ENCODE measurements around the gene SLCO4A1. TPM values are rescaled to one million over a fixed set of nuclear protein-coding genes. Genes with fewer than 3 reads are reported as not detected.
"Not testable (repeated sequence)": the region's sequence is repeated elsewhere in the genome, so short reads cannot be mapped to it uniquely, and the experiment has no call there.

Gene SLCO4A1
- polyA plus RNA-seq, 3 donors = 3.3 to 4.4 (median 3.5) TPM

DNA sequence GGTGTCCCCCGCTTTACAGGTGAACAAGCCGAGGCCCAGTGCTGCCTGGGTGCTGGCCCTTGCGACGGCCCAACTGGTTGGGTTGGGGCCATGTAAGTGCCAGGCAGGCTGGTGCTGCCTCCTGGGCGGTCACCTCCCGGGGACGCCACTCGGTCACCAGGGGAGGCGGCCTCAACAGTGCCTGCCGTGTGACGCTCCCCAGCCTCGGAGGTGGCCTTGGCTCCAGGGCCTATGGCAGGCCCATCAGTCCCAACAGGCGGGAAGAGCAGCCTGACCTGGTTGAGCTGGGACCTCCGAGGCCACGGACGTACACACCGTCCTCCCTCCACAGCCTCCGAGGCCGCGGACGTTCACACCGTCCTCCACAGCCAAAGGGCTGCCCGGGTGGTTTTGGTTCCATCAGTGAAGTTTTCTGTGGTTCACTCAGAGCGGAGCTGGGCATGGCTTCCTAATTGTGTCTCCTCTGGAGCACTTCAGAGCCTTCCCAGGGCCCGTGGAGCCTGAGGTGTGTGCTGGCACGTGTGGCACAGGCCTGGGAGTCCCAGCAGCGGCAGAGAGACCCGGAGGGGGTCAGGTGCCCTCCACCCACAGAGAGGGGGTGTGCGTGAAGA, 19.3 kb upstream of the SLCO4A1 start:
- no peak for DNase-seq

DNA sequence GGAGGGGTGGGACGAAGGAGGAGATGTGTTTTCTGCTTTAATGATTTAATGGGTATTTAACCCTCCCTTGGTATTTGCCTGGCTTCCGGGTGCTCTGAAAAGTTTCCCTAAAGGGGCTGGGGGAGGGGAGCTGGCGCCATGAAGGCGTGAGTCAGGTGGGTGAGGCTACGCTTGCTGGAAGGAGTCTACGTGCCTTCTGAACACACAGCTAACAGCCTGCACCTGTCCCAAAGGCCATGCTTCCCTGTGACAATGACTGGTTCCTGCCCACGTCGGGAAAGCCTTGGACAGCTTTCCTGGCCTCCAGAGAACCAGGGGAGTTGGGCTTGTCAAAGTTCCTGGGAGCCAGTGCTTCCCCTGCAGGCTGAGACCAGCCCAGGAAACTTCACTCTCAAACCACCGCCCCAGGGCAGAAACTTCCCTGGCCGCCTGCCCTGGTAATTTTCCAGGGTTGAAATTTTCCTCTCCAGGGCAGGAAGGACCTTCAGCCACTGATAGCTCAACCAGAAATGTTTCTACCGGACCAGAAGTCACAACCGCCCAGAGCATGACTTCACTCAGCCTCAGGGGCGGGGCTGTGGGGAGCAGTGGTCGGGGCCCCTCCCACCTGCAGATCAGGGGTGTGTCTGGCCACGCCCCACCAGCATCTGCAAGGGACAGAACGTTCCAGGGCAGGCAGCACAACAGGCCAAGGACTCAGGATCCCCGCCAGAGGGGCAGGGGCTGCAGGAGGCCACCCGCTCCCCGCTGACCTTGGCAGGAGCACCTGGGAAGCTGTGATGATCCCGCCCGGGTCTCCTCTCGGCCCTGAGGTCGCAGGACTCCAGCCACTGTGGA, 18.6 kb upstream of the SLCO4A1 start:
- peak; percentile 81 for DNase-seq

DNA sequence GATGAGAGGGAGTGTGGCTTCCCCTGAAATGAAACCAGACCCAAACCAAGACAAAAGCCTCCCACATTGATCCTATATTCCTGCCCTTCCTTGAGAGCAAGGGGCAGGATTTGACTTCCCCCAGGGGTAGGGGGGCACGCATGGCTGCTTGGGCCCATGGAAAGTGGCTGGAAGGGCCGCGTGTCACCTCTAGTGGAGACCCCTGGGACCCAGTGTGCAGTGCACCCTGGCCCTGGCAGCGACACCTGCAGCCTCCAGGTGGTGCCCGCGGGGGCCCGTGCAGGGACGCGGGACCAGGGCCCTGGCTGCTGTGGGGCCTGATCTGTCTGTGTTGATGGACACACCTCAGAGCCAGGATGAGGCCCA, 18.0 kb upstream of the SLCO4A1 start:
- no peak for DNase-seq

DNA sequence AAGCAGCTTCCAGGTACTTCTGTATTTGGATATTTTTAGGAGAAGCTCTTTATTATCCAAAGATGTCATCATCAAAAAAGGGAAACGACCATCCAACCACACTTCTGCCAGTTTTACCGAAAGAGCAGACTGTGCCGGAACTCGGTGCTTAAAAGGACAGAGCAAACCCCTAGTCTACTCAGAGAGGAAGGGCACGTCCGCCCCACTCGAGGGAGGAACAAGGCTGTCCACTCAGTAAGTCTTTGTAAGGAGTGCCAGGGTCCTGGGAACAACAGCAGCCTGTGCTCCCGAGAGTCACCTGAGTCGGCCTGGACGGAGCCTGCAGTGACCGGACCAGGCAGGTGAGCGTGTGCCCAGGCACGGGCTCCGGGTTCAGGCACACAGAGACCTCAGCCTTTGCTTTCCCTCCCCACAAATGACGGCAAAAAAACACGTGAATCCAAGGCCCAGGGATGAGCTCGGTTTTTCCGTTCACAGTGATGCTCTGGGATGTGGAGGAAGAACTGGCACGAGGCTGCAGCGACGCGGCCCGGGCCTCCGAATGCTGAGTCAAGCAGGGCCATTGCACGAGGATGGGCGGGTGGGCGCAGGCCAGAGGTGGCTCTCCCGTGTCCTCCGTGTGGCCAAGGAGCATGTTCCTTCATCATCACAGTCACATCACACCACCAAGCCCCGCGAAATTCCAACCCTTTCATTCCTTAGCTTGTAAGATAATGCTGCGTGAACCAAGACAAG, 17.4 kb upstream of the SLCO4A1 start:
- DNase-seq = no peak

DNA sequence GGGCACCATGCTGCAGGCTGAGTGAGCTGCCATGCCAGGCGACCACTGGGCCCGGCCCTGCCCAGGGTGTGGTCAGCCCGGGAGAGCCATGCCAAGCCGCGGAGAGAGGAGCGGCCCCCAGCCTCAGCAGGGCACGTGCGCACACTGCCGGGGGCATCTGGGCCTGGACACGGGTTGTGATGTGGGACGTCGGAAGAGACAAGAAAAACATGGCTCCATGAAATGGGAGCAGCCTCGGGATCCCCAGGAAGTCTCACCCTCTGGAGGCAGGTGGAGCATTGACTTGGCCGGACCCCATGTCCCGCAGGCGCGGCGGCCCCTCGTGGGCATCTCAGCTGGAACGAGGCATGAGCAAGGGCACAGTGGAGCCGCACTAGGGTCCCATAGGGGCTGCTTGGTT, 16.8 kb upstream of the SLCO4A1 start:
- DNase-seq = no peak

DNA sequence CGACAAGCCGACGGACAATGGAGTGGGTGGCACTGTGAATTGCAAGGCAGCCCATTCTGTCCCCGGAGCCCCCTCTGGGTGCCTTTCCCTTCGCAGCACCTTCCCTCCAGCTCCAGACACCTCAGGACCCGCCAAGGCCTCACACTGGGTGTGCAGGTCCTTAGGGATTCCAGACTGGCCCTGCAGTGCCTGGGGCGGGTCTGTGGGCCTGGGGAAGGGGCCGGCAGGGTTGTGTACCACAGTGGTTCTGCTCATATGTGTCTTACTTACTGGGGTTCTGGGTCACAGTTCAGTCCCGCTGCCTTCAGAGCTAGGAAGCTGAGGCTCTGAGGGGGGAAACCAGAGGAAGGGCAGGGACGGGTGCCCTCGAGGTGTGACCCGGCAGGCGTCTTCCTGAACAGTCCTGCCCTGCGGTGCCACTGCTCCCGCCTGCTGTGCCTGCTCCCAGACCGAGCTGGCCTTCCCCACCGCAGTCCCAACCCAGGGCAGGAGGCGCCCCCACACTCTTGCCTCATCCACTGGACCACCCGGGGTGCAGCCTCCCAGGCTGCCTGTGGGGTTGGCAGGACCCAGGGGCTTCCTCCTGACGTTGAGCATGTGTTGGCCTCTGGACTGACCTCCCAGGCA, 16.3 kb upstream of the SLCO4A1 start:
- no peak for DNase-seq

DNA sequence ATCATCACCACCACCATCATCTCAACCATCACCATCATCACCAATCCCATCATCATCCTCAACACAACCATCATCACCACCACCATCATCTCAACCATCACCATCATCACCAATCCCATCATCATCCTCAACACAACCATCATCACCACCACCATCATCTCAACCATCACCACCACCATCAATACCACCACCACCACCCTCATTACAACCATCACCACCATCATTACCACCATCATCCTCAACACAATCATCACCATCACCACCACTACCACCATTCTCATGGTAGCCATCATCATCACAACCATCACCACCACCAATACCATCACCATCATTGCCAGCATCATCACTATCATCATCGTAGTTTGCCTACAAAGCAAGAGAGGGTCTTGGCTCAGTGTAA, 14.9 kb upstream of the SLCO4A1 start:
- DNase-seq = not testable (repeated sequence)

DNA sequence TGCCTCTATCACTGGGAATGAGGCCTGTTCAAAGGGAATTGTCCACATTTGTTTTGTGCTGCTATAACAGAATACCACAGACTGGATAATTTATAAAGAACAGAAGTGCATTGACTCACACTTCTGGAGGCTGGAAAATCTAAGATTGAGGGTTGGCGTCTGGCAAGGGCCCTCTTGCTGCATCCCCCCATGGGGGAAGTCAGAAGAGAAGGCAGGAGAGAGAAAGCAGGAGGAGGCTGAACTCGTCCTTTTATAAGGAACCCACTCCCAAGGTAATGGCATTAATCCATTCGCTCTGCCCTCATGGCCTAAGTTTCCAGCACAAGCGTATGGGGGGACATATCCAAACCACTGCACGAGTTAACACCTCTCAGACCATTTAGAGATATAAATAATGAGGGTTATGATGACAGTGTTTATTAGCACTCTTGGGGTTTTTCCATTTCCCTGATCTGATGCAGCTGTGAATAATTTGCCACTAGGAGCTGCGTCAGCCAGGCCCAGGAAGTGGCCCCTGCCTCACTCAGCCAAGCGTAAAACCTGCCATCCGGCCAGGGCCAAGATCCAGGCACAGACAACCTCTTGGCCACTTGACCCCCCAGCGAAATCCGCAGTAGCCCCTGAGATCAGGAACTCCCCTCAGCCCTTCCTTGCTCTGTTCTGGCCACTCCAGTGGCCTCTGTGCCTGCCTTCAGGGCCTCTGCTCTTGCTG, 14.2 kb upstream of the SLCO4A1 start:
- DNase-seq = no peak

DNA sequence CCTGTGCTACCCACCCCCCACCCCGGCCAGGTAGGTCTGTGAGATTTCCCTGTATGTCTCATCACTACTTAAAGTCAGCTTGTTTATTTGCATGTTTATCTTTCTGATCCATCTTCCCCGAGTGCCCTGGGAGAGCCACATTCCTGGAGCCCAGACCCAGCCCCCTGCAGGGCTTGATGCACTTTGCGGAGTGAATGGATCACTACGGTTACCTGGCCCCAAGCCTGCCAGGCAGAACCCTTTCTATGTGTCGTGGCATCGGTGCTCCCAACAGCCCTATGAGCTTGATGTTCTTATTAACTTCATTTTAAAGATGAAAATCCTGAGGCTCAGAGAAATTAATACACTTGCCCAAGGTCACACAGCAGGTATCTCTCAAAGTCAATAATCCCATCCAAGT, 13.6 kb upstream of the SLCO4A1 start:
- DNase-seq = no peak

DNA sequence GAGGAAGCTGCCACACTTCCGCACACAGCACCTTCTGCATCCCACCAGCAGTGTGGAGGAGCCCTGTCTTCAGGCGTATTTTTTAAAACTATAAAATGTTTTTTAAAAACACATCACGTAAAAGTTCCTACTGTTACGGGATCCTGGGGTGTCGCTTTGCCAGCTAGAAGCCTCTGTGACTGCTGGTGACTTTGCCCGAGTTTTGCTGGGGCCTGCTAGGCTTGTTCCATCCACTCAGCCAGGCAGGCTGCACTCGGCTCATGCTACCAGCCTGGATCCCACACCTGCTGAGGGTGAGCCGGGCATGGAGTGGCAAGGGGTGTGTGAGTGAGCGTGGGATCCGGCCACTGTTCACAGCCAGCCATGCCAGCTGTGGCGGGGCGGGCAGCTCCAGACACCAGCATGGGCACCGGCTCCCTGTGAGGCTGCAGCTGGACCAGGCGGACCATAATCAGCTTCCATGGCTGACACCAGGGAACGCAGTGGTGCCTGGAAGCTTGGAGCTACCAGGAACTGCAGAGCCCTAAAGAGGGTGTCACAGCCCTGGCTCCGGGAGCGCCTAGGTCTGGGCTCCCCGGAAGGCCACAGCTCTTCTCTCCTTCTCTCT, 12.3 kb upstream of the SLCO4A1 start:
- no peak for DNase-seq

DNA sequence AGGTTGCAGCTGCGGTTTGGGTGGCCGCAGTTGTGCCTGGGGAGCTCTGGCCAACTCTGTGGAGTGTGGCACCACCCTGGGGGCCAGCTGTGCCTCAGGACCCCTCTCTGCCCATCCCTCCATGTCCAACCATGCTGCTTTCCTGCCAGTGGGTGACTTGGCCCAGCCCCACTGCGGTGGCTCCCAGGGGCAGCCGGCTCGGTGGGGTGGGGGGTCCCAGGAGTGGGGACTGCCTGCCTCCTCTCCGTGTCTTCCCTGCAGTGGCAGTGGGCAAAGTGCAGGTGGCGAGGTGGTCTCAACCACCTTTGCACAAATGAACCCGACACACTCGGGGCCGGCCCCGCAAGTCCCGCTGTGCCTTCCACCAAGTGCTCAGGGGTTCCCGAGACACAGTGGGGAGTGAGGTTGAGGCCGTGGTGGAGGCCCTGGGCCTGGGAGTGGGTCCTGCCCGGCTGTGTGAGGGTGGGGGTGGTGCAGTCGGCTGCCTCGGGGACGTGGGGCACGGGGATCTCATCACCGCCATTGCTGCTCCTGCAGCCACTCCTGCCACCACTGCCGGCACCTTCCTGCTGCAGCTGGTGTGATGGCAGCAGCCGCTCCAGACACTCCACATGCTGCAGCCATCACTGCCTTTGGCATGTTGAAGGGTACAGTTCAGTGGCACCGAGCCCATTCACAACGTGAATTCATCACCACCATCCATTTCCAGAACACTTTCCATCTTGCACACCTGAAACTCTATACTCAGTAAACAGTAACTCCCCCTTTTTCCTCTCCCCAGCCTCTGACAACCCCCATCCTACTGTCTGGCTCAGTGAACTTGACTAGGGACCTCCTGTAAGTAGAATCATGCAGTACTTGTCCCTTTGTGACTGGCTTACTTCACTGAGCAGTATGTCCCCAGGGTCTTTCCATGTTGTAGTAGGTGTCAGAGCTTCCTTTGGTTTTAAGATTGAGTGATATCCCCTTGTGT, 10.7 kb upstream of the SLCO4A1 start:
- peak; percentile 68 for DNase-seq

DNA sequence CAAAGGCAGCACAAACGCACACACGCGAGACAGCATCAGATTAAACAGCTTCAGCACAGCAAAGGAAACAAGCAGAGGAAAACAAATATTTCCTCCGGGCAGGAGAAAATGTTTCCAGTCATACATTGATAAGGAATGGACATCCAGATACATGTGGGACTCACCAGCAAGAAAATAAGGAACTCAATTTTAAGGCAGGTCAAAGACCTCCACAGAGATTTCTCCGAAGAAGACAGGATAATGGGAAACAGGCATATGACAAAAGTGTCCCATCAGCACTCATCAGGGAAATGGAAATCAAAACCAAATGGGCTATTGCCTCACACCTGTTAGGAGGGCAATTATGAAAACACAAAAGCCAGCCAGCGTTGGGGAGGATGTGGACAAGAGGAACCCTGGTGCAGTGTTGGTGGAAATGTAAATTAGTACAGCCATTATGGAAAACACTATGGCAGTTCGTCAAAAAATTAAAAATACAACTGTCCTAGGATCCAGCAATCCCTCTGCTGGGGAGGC, 9.7 kb upstream of the SLCO4A1 start:
- DNase-seq = no peak

DNA sequence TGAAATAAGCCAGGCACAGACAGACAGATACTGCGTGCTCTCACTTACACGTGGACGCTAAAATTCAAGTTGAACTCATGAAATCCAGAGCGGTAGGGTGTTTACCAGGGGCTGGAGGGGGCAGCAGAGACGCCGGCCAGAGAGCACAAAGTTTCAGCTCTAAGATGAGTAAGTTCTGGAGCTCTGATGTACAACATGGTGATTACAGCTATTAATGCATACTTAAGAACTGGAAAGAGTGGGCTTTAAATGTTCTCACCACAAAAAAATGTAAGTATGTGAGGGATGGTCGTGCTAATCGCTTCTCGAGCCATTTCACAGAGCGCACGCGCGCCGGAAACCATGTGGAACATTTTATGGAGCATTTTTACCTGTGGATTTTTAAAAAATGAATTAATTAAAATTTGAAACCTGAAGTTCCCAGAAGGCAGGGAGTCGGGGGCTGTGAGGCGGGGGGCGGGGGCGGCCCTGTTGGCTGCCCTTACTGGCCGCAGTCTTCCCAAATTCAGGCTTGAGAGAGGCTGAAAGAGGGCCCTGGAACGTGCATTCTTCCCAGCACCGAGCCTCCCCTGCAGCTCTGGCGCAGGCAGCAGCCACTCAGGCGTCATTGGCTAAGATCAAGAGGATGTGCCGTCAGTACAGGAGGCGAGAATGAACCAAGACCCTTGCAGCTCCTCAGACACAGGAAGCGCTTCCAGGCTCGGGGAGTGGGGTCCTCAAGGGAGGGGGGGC, 8.5 kb upstream of the SLCO4A1 start:
- no peak for DNase-seq

DNA sequence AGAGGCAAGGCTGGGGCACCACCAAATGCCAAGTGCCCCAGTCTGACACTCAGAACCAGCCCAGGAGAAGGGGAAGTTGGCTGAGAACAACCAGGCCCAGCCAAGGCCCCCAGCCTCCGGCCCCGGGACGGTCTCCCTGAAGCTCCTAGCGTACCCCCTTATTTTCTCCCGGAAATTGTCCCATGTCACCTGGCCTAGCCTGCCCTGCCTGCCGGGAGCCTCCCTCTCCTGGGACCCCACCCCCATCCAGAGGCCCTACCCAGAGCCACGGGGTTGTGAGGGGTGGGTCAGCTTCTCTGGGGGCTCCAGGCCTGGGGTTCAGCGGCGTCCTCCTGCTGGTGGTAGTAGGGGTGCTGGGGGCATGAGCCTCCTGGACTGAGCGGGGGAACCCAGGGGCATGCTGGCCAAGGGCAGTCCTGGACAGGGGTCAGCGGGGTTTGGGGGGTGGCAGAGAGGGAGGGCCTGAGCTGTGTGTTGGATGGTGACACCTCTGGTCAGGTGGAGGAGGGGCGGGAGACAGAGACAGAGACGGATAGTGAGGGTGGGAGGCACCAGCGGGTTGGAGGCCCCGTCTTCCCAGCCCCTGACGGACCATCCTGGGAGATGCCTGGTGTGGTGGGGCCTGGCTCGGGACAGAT, 7.9 kb upstream of the SLCO4A1 start:
- no peak for DNase-seq

DNA sequence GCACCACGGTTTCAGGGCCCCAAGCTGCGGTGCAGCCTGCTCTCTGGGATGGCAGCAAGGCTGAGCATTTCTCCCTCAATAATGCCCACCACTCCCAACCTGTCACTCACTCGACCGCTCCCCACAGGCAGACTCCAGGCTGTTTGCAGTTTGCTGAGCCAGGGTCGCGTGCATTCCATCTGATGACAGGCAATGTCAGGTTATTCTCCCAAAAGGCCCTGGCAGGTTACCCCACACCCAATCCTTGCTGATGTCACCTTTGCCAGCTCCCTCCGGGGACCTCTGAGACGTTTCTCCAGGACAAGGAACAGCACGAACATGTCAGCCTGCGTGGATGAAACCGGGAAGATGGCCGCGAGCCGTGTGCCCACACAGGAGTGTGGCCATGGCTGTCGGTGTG, 7.1 kb upstream of the SLCO4A1 start:
- DNase-seq = no peak

DNA sequence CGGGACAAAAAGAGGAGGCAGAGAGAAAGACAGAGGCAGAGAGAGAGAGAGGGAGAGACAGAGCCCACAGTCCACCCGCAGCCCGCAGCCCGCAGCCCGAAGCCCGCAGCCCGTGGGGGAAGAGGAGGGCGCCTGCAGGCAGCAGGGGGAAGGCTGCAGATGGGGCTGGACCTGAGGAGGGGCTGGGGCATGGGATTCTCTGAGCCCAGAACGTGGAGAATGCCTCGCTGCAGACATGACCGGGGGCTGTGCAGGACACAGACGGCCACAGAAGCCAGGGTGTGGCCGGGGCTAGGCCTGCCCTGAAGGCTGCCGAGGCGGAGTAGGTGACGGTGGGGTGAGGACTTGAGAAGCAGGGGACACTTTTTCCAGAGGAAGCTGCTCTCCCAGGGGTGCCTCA, 6.5 kb upstream of the SLCO4A1 start:
- no peak for DNase-seq

DNA sequence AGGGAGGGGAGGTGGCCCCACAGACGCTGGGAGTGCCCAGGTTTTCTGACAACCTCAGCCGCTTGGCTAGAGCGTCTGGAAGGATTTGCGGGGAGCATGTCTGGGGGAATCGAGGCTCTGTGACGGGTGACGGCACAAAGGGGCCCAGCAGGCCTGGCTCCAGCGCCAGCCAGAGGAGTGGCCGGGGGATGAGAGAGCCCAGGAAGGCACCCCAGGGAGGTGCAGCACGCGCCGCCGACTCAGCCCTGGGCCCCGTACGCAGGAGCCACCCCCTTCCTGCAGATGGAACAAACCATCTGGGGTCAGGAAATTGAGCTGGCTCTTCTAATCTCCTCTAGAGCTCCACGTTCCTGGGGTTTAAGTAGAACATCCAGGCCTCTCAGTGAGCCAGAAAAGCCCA, 5.9 kb upstream of the SLCO4A1 start:
- no peak for DNase-seq

DNA sequence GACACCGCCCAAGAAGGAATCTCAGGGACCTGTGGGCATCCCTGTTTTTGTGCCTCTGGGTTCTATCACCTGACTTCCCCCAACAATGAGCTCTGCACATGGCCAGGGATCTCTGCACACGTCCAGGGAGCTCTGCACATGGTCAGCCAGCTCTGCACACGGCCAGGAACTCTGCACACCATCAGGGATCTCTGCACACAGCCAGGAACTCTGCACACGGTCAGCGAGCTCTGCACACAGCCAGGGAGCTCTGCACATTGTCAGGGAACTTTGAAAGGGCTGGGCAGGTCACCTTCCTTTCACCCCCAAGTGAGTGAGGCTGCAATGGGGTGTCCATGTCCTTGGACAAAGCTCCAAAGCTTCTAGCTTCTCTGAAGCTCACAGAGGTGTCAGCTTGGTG, 5.2 kb upstream of the SLCO4A1 start:
- DNase-seq = no peak

Measured in renal pelvis (tissue), 4 donors.